Neural progenitor cell (in vitro differentiated cells): ENCODE measurements around the gene C20orf204. TPM values are rescaled to one million over a fixed set of nuclear protein-coding genes. Genes with fewer than 3 reads are reported as not detected.

Experiments
- DNase-seq: peaks from one replicate; pipeline ENCODE4 v3.0.0-alpha.2; 2016; ENCODE audit warnings: low spot score
- H2AFZ ChIP-seq: fragments of 200-600 bp; sonication (generic); replicated peaks from 2 replicates; pipeline ENCODE4 v1.6.1; 2016; ENCODE audit warnings: antibody characterized with exemption
- H3F3A ChIP-seq: fragments of 200-600 bp; sonication (generic); 2 replicates; pipeline ENCODE4 v1.6.1; 2016; ENCODE audit warnings: antibody characterized with exemption, low read depth
- H3K27ac ChIP-seq: fragments of 200-600 bp; sonication (generic); 2 replicates; pipeline ENCODE4 v1.5.1; 2016; ENCODE audit warnings: mild to moderate bottlenecking
- H3K27me3 ChIP-seq: fragments of 200-600 bp; sonication (generic); 2 replicates; pipeline ENCODE4 v1.6.1; 2016; ENCODE audit warnings: mild to moderate bottlenecking, moderate library complexity
- H3K36me3 ChIP-seq: fragments of 200-600 bp; sonication (generic); 2 replicates; pipeline ENCODE4 v1.5.1; 2016
- H3K4me1 ChIP-seq: fragments of 200-600 bp; sonication (generic); 2 replicates; pipeline ENCODE4 v1.6.1; 2016; ENCODE audit warnings: mixed run types
- H3K4me2 ChIP-seq: fragments of 200-600 bp; sonication (generic); 2 replicates; pipeline ENCODE4 v1.6.1; 2016
- H3K4me3 ChIP-seq: fragments of 200-600 bp; sonication (generic); 2 replicates; pipeline ENCODE4 v1.5.1; 2016
- H3K79me2 ChIP-seq: fragments of 200-600 bp; sonication (generic); 2 replicates; pipeline ENCODE4 v1.6.1; 2016; ENCODE audit warnings: low read depth
- H3K9ac ChIP-seq: fragments of 200-600 bp; sonication (generic); 2 replicates; pipeline ENCODE4 v1.6.1; 2016
- H3K9me3 ChIP-seq: fragments of 200-600 bp; sonication (generic); 2 replicates; pipeline ENCODE4 v1.5.1; 2016; ENCODE audit warnings: low read depth
- H4K20me1 ChIP-seq: fragments of 200-600 bp; sonication (generic); 2 replicates; pipeline ENCODE4 v1.6.1; 2016; ENCODE audit warnings: low read depth
- H3K27ac Mint-ChIP-seq: 3 replicates; pipeline ENCODE4 v1.8.0; 2021; ENCODE audit warnings: mixed read lengths
- H3K27me3 Mint-ChIP-seq: 2 replicates; pipeline ENCODE4 v1.8.0; 2022; ENCODE audit warnings: low read depth, mild to moderate bottlenecking, inconsistent platforms, moderate library complexity, mixed read lengths; ENCODE audit not compliant: insufficient read depth
- H3K36me3 Mint-ChIP-seq: 3 replicates; pipeline ENCODE4 v1.8.0; 2021; ENCODE audit warnings: mixed read lengths
- H3K4me1 Mint-ChIP-seq: 3 replicates; pipeline ENCODE4 v1.8.0; 2021; ENCODE audit warnings: mixed read lengths
- H3K4me3 Mint-ChIP-seq: 3 replicates; pipeline ENCODE4 v1.8.0; 2021; ENCODE audit warnings: mild to moderate bottlenecking, moderate library complexity, mixed read lengths
- H3K9me3 Mint-ChIP-seq: 3 replicates; pipeline ENCODE4 v1.8.0; 2020; ENCODE audit warnings: mixed read lengths
- CTCF ChIP-seq: fragments of 200-600 bp; sonication (generic); IDR thresholded peaks from 2 replicates; pipeline ENCODE4 v1.5.1; 2017; ENCODE audit warnings: antibody characterized with exemption, mild to moderate bottlenecking
- EZH2 ChIP-seq: fragments of 200-600 bp; sonication (generic); IDR thresholded peaks from 2 replicates; pipeline ENCODE4 v1.6.1; 2017; ENCODE audit warnings: antibody characterized with exemption, mild to moderate bottlenecking, moderate library complexity
- EZH2phosphoT487 ChIP-seq: fragments of 200-600 bp; sonication (generic); IDR thresholded peaks from 2 replicates; pipeline ENCODE4 v1.6.1; 2017; ENCODE audit warnings: antibody characterized with exemption
- total RNA-seq: library from RNA; depleted of rRNA; stranded (reverse); fragments of >200 nt; gene quantifications from 2 replicates; pipeline ENCODE4 v1.2.3, GENCODE V29; 2015; ENCODE audit warnings: low replicate concordance

The C20orf204 gene
- total RNA-seq, 1 donor from 2014 or later: 0.04 TPM

GRCh38 chr20:64048402-64049044, 12.5 kb downstream of the C20orf204 start:
- Histone ChIP-seq H2AFZ (peak overlapping the region; percentile 63), H3F3A (peaks cover 27% of the 10 kb centered on the region), H3K9me3 (no peaks in the 10 kb centered on the region), H3K4me3 (peak overlapping the region; percentile 35), H3K79me2 (no peaks in the 10 kb centered on the region), H3K4me1 (peaks cover 8% of the 10 kb centered on the region), H3K27ac (no peak overlapping the region), H3K9ac (no peak overlapping the region), H3K36me3 (no peaks in the 10 kb centered on the region), H3K27me3 (peaks cover 98% of the 10 kb centered on the region), H3K4me2 (peak overlapping the region; percentile 67), H4K20me1 (peaks cover 18% of the 10 kb centered on the region)
- Mint-ChIP-seq H3K27me3 (peaks cover 59% of the 10 kb centered on the region), H3K4me1 (peaks cover 4% of the 10 kb centered on the region), H3K9me3 (no peaks in the 10 kb centered on the region), H3K4me3 (no peak overlapping the region), H3K27ac (no peak overlapping the region), H3K36me3 (no peaks in the 10 kb centered on the region)
- TF ChIP-seq EZH2 (peak; percentile 95), EZH2phosphoT487 (peak; percentile 92), CTCF (no peak)
- peak; percentile 70 for DNase-seq

GRCh38 chr20:64049060-64049877, 13.3 kb downstream of the C20orf204 start, which contains the start of gene SOX18:
Gene SOX18, minus strand, starts transcription at chr20:64049639. Its CDS starts 123 bp downstream, at chr20:64049516.
- H3K4me3 ChIP-seq: peak within 1 kb of the TSS; percentile 35
- Mint-ChIP-seq H3K27ac (no peak within 1 kb of the TSS), H3K4me1 (peaks cover 9% of the 10 kb centered on the region), H3K4me3 (peak within 1 kb of the TSS; percentile 65), H3K36me3 (no peaks in the 10 kb centered on the region), H3K9me3 (no peaks in the 10 kb centered on the region), H3K27me3 (peaks cover 52% of the 10 kb centered on the region)
- H3K4me1 ChIP-seq: peaks cover 12% of the 10 kb centered on the region
- peak within 1 kb of the TSS; percentile 67 for H3K4me2 ChIP-seq
- H3K27ac ChIP-seq: no peak within 1 kb of the TSS
- peaks cover 19% of the 10 kb centered on the region for H3F3A ChIP-seq
- peaks cover 90% of the 10 kb centered on the region for H3K27me3 ChIP-seq
- H3K36me3 ChIP-seq: no peaks in the 10 kb centered on the region
- no peaks in the 10 kb centered on the region for H3K79me2 ChIP-seq
- peak within 1 kb of the TSS; percentile 63 for H2AFZ ChIP-seq
- TF ChIP-seq CTCF: no peak
- no peak for TF ChIP-seq EZH2
- H3K9me3 ChIP-seq: no peaks in the 10 kb centered on the region
- H4K20me1 ChIP-seq: peaks cover 18% of the 10 kb centered on the region
- no peak within 1 kb of the TSS for H3K9ac ChIP-seq
- DNase-seq: peak; percentile 82

- DNase-seq: no peak
These were observed 13.9 kb downstream of the C20orf204 start for GRCh38 chr20:64049878-64050260.

More at GRCh38 chr20:64049878-64050260, 13.9 kb downstream of the C20orf204 start:
- H3K27me3 Mint-ChIP-seq: peaks cover 46% of the 10 kb centered on the region
- no peak overlapping the region for H3K27ac Mint-ChIP-seq
- H3K4me1 Mint-ChIP-seq: peaks cover 13% of the 10 kb centered on the region
- H3K9me3 Mint-ChIP-seq: no peaks in the 10 kb centered on the region
- Histone ChIP-seq H3K4me3 (peak overlapping the region; percentile 13), H4K20me1 (peaks cover 18% of the 10 kb centered on the region), H3K27me3 (peaks cover 84% of the 10 kb centered on the region), H3K27ac (no peak overlapping the region), H3K4me2 (peak overlapping the region; percentile 67), H2AFZ (no peak overlapping the region), H3K79me2 (no peaks in the 10 kb centered on the region), H3K4me1 (peaks cover 12% of the 10 kb centered on the region), H3K36me3 (no peaks in the 10 kb centered on the region), H3F3A (peaks cover 19% of the 10 kb centered on the region), H3K9me3 (no peaks in the 10 kb centered on the region), H3K9ac (no peak overlapping the region)
- TF ChIP-seq CTCF (no peak), EZH2 (peak; percentile 51), EZH2phosphoT487 (peak; percentile 40)
- no peaks in the 10 kb centered on the region for H3K36me3 Mint-ChIP-seq
- no peak overlapping the region for H3K4me3 Mint-ChIP-seq
